Measurements from ENCODE around the gene NISCH. TPM values are rescaled to one million over a fixed set of nuclear protein-coding genes. Genes with fewer than 3 reads are reported as not detected.
A peak's percentile ranks its signal among the peaks of the same experiment; 100 is the strongest.

Gene NISCH
- total RNA-seq, 1 experiment from 2014 or later, result 15.8 TPM

GRCh38 chr3:52490035-52490938 is 34.9 kb downstream of the NISCH start:
- no peak for DNase-seq (ENCODE audit: low read depth)

GRCh38 chr3:52490939-52491526 is 35.6 kb downstream of the NISCH start:
- DNase-seq (ENCODE audit: low read depth), result no peak

DNA sequence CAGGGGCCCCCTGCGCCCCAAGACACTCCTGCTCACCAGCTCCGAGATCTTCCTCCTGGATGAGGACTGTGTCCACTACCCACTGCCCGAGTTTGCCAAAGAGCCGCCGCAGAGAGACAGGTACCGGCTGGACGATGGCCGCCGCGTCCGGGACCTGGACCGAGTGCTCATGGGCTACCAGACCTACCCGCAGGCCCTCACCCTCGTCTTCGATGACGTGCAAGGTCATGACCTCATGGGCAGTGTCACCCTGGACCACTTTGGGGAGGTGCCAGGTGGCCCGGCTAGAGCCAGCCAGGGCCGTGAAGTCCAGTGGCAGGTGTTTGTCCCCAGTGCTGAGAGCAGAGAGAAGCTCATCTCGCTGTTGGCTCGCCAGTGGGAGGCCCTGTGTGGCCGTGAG is 36.7 kb downstream of the NISCH start:
- DNase-seq (ENCODE audit: low read depth), result no peak

DNA sequence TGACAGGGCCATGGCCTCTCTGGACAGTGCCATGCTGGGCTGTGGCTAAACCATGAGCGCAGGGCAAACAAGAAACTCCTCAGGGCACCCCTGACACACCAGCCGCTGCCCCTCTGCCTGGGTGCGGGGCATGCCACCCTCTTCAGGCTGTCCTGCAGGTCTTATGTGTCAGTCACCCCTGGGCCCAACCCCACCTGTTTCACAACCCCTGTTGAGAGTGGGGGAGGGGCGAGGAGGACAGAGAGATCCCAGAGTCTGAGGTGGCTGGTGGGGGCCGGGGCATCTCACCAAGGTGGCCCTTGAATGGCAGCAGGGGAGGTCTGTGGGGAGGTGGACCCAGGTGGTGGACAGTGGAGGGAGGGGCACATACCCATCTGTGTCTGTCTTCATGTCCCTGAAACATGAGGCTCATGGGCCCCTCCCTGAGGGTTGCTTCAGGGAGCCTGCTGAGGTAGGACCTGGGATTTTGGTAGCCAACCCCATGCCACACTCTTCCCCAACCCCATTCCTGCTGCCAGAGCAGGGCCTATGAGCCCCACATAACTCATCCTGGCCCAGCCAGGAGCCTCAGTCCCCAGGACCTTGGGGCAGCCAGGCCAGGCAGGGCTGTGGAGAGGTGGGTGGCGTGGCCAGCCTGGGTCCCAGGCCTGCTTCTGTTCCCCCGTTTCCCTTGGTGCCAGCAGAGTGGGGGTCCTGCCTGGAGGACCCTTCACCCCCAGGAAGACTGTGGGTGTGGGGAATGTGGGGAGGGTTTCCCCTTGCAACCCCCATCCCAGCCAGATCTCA is 38.0 kb downstream of the NISCH start:
- no peak for DNase-seq (ENCODE audit: low read depth)

- no peak for DNase-seq (ENCODE audit: low read depth)
Measured at GRCh38 chr3:52494445-52494844, 39.0 kb downstream of the NISCH start.

GRCh38 chr3:52494886-52495495 is 39.6 kb downstream of the NISCH start, which contains the start of gene STAB1:
STAB1 (plus strand) TSS chr3:52495338; CDS start chr3:52495414, 76 bp downstream.
- DNase-seq (ENCODE audit: low read depth), result no peak

DNA sequence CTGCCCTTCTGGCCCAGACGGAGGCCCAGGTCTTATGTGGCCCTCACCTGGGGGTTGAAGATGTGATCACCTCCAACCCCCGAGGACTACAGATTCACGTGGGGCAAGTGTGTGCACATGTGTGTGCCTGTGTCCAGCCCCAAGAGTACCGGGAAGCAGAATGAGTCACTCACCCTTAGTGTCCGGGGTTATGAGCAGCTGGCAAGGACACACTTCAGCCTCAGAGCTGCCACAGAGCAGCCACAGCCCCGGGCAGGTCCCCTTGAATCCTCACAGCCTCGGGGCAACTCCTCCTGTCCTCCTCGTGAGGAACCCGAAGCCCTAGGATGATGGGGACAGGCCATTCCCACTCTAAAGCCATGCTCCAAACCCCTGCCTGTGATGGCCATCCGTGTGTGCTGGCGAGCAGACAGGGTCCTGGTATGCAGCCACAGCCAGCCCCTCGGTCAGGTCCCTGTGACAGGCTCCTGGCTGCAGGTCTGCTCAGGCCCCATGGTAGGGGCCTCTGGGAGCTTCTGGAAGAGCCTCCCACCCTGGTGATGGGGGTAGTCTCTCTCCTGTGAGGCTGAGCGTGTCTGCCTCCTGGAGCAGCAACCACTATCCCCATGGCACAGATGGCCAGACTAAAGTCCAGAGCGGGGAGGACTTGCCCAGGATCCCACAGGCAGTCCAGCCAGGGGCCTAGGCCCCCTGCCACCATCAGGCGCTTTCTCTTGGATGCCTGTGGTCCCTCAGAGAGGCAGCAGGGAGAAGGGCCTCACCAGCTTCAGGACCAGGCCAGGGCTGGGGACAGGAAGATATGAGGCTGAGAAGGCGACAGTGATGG is 40.6 kb downstream of the NISCH start:
- peak; percentile 75 for DNase-seq (ENCODE audit: low read depth)

DNA sequence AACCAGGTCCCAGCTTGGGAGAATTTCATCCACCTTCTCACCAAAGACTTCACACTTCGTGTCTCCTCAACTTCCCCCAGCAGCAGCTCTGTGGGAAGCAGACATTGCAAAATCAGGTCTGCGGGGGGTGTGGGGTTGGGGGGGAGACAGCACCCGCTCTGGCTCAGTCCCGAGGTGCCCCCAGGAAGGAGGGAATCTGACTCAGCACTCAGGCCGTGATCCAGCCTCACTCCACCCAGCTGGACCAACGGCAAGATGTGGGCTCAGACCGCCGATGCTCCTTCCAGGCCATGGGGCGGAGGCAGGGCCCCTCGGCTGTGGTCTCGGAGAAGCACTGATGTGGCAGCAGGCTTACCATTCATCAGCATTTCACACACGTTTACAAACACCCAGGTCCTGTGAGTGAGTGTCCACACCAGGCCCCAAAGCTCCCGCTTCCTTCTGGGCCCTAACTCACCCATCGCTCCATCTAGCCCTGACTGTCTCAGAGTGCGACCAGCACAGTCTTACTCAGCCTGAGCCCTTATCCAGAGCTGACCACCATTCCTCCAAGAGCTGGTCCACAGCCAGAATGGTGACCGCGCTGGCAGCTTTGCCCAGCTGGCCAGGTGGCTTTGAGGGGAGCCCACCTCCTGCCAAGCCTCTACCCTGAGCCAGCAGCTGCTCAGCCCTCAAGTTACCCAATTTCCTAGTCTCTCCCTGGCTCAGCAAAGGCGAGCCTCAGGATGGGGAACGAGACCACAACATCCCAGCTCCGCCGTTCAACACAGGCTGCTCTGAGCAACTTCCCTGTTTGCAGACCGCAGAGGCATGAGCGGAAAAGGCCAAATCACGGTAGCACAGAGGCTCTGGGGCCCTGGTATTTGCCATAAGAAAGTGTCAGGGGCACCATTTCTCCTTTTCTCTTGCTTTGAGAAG is 43.0 kb downstream of the NISCH start:
- peak; percentile 65 for DNase-seq (ENCODE audit: low read depth)

DNA sequence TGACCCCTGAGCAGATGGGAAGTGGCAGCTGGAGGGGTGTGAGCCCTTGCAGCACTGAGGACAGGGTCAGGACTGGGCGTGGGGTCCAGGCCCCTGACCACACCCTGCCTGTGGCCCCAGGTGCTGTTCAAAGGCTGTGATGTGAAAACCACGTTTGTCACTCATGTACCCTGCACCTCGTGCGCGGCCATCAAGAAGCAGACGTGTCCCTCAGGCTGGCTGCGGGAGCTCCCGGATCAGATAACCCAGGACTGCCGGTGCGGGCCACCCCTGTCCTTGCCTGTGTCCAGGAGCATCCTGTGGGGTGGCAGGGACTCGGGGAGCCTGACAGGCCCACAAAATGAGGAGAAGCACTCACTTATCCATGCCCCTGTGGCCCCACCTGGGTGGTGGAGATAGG is 45.6 kb downstream of the NISCH start:
- no peak for DNase-seq (ENCODE audit: low read depth)

- DNase-seq (ENCODE audit: low read depth), result no peak
Measured at GRCh38 chr3:52502001-52502400, 46.6 kb downstream of the NISCH start.

DNA sequence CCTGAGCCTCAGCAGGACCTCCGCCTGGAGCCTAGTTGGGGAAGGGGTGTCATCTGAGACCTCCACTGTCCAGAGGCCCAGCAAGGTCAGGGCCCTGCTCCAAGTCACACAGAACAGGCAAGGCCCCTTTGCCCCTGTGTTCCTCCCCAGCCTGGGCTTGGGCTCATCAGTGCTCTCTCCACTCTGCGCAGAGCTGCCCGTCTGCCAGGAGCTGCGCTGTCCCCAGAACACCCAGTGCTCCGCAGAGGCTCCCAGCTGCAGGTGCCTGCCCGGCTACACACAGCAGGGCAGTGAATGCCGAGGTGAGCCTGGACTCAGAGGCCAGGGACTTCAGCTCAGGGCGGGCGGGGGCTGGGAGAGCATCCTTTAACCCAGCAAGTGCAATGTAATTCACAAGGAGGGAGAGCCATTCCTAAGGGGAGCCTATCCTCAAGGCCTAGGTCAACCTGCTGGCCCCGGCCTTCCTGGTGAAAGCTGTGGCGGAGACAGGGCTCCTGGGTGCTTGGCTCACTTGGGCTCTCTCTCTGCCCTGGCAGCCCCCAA is 47.5 kb downstream of the NISCH start:
- DNase-seq (ENCODE audit: low read depth), result no peak

GRCh38 chr3:52503788-52504424 is 48.5 kb downstream of the NISCH start:
- no peak for DNase-seq (ENCODE audit: low read depth)

GRCh38 chr3:52504977-52505376 is 49.6 kb downstream of the NISCH start:
- DNase-seq (ENCODE audit: low read depth), result no peak

GRCh38 chr3:52506266-52506966 is 51.0 kb downstream of the NISCH start:
- DNase-seq (ENCODE audit: low read depth), result no peak

DNA sequence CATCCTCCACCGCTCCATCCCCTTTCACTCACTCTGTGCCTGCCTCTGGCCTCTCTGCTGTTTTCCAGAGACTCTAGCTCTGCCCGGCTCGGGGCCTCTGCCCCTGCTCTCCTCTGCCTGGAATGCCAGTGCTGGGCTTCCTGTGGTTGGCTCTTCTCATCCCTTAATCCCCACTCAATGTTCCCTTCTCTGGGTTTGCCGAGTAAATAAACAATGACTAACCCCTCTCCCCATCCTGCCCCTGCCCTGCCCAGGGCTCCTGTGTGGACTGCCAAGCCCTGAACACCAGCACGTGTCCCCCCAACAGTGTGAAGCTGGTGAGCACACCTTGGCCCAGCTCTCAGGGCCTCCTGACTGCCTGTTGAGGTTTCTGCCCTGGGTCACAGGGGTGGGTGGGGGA is 52.0 kb downstream of the NISCH start:
- DNase-seq (ENCODE audit: low read depth), result peak; percentile 87

GRCh38 chr3:52509753-52510328 is 54.4 kb downstream of the NISCH start:
- no peak for DNase-seq (ENCODE audit: low read depth)

GRCh38 chr3:52511509-52511908 is 56.1 kb downstream of the NISCH start:
- DNase-seq (ENCODE audit: low read depth), result no peak

DNA sequence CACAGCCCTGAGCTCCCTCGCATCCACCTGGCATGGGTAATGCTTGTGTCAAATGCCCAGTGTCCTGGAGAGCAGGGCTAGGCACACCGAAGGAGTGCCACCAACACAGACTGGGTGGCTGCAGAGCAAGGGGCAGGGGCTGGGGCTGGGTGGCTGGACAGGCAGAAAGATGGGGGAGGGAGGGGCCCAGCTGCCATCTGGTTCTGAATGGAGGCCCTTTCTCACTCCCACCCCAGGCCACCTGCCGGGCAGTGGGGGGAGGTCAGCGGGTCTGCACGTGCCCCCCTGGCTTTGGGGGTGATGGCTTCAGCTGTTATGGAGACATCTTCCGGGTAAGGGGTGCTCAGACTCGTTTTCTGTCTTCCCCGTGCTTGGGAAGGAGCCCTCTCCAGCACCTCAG is 56.7 kb downstream of the NISCH start:
- DNase-seq (ENCODE audit: low read depth), result no peak

All from M059J (cell line).